SK-N-SH (cell line): ENCODE measurements around the gene CMTM1. TPM values are rescaled to one million over a fixed set of nuclear protein-coding genes. Genes with fewer than 3 reads are reported as not detected.

ENCODE experiments used
- CTCF ChIA-PET: fragments of 300-600, 350-600 bp; formaldehyde crosslinking; extraction: SDS; loops from one replicate; lab custom pipeline; 2021; lab: Yijun Ruan, JAX
- POLR2A ChIA-PET: fragments of 350-600 bp; sonication (Branson Sonifier 250); formaldehyde crosslinking; extraction: SDS; loops from one replicate; lab custom pipeline; 2020; ENCODE audit warnings: antibody characterized with exemption, inconsistent platforms; lab: Yijun Ruan, JAX
- DNase-seq: peaks from one replicate; pipeline ENCODE4 v3.0.0; 2012
- H2AFZ ChIP-seq: fragments of 200-600 bp; sonication (generic); 2 replicates; pipeline ENCODE4 v1.8.1; 2016; ENCODE audit warnings: antibody characterized with exemption, mild to moderate bottlenecking, low read depth
- H3F3A ChIP-seq: fragments of 200-600 bp; sonication (generic); replicated peaks from 2 replicates; pipeline ENCODE3; 2016; ENCODE audit warnings: antibody characterized with exemption, mild to moderate bottlenecking; ENCODE audit not compliant: insufficient read depth
- H3K27ac ChIP-seq, 2 experiments: fragments of 200-500 bp in 1 of 2; fragments of 200-600 bp in 1 of 2; sonication (Bioruptor generic) in 1 of 2; sonication (generic), shearing (Covaris generic) in 1 of 2; 2 replicates each; pipeline versions ENCODE4 v1.5.1 to v1.6.1; 2014 to 2016; ENCODE audit warnings: low read depth in 2 of 2, inconsistent platforms in 1 of 2, low read length in 1 of 2, mild to moderate bottlenecking in 1 of 2, mixed read lengths in 1 of 2
- H3K27me3 ChIP-seq: fragments of 200-600 bp; sonication (generic), shearing (Covaris generic); 2 replicates; pipeline ENCODE4 v1.6.1; 2016; ENCODE audit warnings: mixed run types; ENCODE audit not compliant: insufficient read depth
- H3K36me3 ChIP-seq, 2 experiments: fragments of 200-500 bp in 1 of 2; fragments of 200-600 bp in 1 of 2; sonication (Bioruptor generic) in 1 of 2; sonication (generic) in 1 of 2; replicated peaks in 1 of 2; 2 replicates each; pipeline versions ENCODE3 to v1.5.1; 2014 to 2016; ENCODE audit warnings: low read length in 1 of 2, mild to moderate bottlenecking in 1 of 2; ENCODE audit not compliant: insufficient read depth in 2 of 2, control insufficient read depth in 1 of 2
- H3K4me1 ChIP-seq, 2 experiments: fragments of 200-500 bp in 1 of 2; fragments of 200-600 bp in 1 of 2; sonication (Bioruptor generic) in 1 of 2; sonication (generic), shearing (Covaris generic) in 1 of 2; 2 replicates each; pipeline versions ENCODE4 v1.5.1 to v1.6.1; 2014 to 2016; ENCODE audit warnings: low read depth in 1 of 2, low read length in 1 of 2, mixed run types in 1 of 2; ENCODE audit not compliant: insufficient read depth in 2 of 2, control insufficient read depth in 1 of 2
- H3K4me2 ChIP-seq: fragments of 200-600 bp; sonication (generic), shearing (Covaris generic); 2 replicates; pipeline ENCODE4 v1.6.1; 2017; ENCODE audit warnings: mixed run types
- H3K4me3 ChIP-seq, 2 experiments: fragments of 200-500 bp in 1 of 2; fragments of 200-600 bp in 1 of 2; sonication (Bioruptor generic) in 1 of 2; sonication (generic), shearing (Covaris generic) in 1 of 2; 2 replicates each; pipeline versions ENCODE4 v1.5.1 to v1.8.1; 2014 to 2016; ENCODE audit warnings: low read depth in 2 of 2, inconsistent platforms in 1 of 2, low read length in 1 of 2, mild to moderate bottlenecking in 1 of 2, mixed read lengths in 1 of 2, moderate library complexity in 1 of 2
- H3K79me2 ChIP-seq: fragments of 200-600 bp; sonication (generic); 2 replicates; pipeline ENCODE4 v1.8.1; 2017; ENCODE audit warnings: mild to moderate bottlenecking; ENCODE audit not compliant: insufficient read depth
- H3K9ac ChIP-seq: fragments of 200-600 bp; sonication (generic); 2 replicates; pipeline ENCODE4 v1.6.1; 2017; ENCODE audit warnings: mixed run types
- H3K9me2 ChIP-seq: fragments of 200-600 bp; sonication (generic); 2 replicates; pipeline ENCODE4 v1.6.1; 2017; ENCODE audit warnings: mixed run types
- H3K9me3 ChIP-seq: fragments of 200-600 bp; sonication (generic); 2 replicates; pipeline ENCODE4 v1.6.1; 2017; ENCODE audit warnings: mixed run types, mild to moderate bottlenecking, moderate library complexity
- H4K20me1 ChIP-seq: fragments of 200-600 bp; sonication (generic); 2 replicates; pipeline ENCODE4 v1.6.1; 2017; ENCODE audit warnings: mild to moderate bottlenecking, mixed run types; ENCODE audit not compliant: insufficient read depth
- CHD2 ChIP-seq: fragments of 150-350 bp; IDR thresholded peaks from 2 replicates; pipeline ENCODE4 v1.6.1; 2018; ENCODE audit warnings: low read length; ENCODE audit not compliant: partially characterized antibody
- GATA2 ChIP-seq: sonication (generic); formaldehyde crosslinking; IDR thresholded peaks from 2 replicates; pipeline ENCODE4 v1.5.0; 2020; ENCODE audit warnings: mild to moderate bottlenecking, missing genetic modification reagents
- NFIC ChIP-seq: IDR thresholded peaks from 2 replicates; pipeline ENCODE4 v1.4.0; 2012; ENCODE audit warnings: borderline replicate concordance
- TCF12 ChIP-seq: IDR thresholded peaks from 2 replicates; pipeline ENCODE4 v1.4.0; 2012
- YY1 ChIP-seq: IDR thresholded peaks from 2 replicates; pipeline ENCODE4 v1.4.0; 2012; ENCODE audit warnings: low read depth, mild to moderate bottlenecking
- WGBS: methylation state at CpG from one replicate; pipeline ENCODE4 v1.1.6; 2017; ENCODE audit warnings: low lambda C conversion rate; 5-methylcytosine and 5-hydroxymethylcytosine counted together
- polyA plus RNA-seq, 3 experiments: library from polyadenylated mRNA; depleted of rRNA; stranded (reverse); fragments of >200 nt; gene quantifications; 2 replicates each; pipeline ENCODE4 v1.2.3, GENCODE V29; 2012
- TF ChIP-seq, protein P1 (sequence below): IDR thresholded peaks from 2 replicates; pipeline ENCODE4 v1.6.1; 2012; ENCODE audit warnings: mild to moderate bottlenecking, low read depth, low read length, moderate library complexity
- TF ChIP-seq, protein P2 (sequence below): IDR thresholded peaks from 2 replicates; pipeline ENCODE4 v1.4.0; 2012; ENCODE audit warnings: low read depth, borderline replicate concordance

The CMTM1 gene
- polyA plus RNA-seq, 1 of the 3 experiments (the other 2 are of a cell fraction), result 3.7 TPM

DNA sequence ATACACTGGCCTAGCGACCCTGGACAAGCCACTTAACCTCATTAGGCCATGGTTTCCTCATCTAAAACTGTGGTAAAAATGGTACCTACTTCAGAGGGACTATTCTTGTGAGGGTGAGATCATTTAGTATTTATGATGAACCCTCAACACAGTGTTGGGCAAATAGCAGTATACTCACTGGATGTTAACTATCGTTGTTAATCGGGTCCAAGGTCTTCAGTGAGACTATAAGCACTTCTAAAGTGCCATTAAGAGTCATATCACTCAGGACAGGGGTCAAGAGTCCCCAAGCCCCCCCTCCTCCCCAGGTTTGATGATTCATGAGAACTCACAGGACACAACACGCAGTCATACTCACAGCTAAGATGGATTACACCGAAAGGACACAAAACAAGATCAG, 27.3 kb upstream of the CMTM1 start (continued):
- TF ChIP-seq, protein P1, sequence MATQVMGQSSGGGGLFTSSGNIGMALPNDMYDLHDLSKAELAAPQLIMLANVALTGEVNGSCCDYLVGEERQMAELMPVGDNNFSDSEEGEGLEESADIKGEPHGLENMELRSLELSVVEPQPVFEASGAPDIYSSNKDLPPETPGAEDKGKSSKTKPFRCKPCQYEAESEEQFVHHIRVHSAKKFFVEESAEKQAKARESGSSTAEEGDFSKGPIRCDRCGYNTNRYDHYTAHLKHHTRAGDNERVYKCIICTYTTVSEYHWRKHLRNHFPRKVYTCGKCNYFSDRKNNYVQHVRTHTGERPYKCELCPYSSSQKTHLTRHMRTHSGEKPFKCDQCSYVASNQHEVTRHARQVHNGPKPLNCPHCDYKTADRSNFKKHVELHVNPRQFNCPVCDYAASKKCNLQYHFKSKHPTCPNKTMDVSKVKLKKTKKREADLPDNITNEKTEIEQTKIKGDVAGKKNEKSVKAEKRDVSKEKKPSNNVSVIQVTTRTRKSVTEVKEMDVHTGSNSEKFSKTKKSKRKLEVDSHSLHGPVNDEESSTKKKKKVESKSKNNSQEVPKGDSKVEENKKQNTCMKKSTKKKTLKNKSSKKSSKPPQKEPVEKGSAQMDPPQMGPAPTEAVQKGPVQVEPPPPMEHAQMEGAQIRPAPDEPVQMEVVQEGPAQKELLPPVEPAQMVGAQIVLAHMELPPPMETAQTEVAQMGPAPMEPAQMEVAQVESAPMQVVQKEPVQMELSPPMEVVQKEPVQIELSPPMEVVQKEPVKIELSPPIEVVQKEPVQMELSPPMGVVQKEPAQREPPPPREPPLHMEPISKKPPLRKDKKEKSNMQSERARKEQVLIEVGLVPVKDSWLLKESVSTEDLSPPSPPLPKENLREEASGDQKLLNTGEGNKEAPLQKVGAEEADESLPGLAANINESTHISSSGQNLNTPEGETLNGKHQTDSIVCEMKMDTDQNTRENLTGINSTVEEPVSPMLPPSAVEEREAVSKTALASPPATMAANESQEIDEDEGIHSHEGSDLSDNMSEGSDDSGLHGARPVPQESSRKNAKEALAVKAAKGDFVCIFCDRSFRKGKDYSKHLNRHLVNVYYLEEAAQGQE, result no peak
- no peak for TF ChIP-seq CHD2
- TF ChIP-seq, protein P2, sequence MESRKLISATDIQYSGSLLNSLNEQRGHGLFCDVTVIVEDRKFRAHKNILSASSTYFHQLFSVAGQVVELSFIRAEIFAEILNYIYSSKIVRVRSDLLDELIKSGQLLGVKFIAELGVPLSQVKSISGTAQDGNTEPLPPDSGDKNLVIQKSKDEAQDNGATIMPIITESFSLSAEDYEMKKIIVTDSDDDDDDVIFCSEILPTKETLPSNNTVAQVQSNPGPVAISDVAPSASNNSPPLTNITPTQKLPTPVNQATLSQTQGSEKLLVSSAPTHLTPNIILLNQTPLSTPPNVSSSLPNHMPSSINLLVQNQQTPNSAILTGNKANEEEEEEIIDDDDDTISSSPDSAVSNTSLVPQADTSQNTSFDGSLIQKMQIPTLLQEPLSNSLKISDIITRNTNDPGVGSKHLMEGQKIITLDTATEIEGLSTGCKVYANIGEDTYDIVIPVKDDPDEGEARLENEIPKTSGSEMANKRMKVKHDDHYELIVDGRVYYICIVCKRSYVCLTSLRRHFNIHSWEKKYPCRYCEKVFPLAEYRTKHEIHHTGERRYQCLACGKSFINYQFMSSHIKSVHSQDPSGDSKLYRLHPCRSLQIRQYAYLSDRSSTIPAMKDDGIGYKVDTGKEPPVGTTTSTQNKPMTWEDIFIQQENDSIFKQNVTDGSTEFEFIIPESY, result no peak
- TF ChIP-seq NFIC, result no peak
- no peak for TF ChIP-seq GATA2 (CRISPR knock-in tag)

DNA sequence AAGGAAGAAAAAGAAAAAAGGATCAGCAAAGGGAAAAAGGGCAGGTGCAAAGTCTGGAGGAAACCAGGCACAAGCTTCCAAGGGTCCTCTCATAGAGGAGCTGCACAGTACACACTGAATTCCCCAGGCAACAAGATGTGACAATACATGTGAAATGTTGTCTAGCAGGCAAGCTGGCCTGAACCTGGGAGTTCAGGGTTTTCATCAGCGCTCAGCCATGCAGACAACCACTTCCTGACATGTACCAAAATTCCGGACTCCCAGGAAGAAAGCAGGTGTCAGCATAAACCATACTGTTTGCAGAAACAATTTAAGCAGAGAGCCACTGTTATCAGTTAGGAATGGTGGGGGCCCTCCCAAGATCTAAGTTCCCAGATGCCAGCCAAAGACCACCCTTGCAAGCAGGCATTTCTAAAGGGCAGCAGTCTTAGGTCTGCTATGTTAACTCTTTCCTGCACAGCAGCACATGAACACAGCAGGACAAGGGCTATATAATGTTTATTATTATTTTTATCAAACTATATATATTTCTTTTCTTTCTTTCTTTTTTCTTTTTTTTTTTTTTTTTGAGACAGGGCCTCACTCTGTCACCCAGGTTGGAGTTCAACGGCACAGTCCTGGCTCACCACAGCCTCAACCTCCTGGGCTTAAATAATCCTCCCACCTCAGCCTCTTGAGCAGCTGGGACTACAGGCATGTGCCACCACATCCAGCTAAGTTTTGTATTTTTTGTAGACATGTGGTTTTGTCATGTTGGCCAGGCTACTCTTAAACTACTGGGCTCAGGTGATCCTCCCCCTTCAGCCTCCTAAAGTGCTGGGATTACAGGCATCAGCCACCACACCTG, 26.4 kb upstream of the CMTM1 start:
- CTCF ChIA-PET, result interaction anchor here (2.1 kb wide), 1 partner anchor 133 kb away, joined by 6 read pairs; no protein-coding TSS in a partner anchor
- TF ChIP-seq YY1 (no peak), NFIC (no peak), TCF12 (no peak)
- DNase-seq, result no peak
- POLR2A ChIA-PET, result no interaction called here
- Histone ChIP-seq H2AFZ (no peak overlapping the region), H3K36me3 (peaks cover 9 to 10% of the 10 kb centered on the region in 2 experiments), H3K9me2 (no peaks in the 10 kb centered on the region), H3K79me2 (no peaks in the 10 kb centered on the region), H4K20me1 (no peaks in the 10 kb centered on the region), H3K9ac (no peak overlapping the region), H3K27ac (no peak overlapping the region), H3K27me3 (no peaks in the 10 kb centered on the region), H3K4me2 (no peak overlapping the region), H3K4me1 (no peaks in the 10 kb centered on the region), H3K4me3 (no peak overlapping the region), H3K9me3 (no peaks in the 10 kb centered on the region), H3F3A (no peaks in the 10 kb centered on the region)
- 87% methylated on average over 3 of the region's 3 CpGs for WGBS
